GM13976 (cell line): ENCODE data around the gene U2SURP.

Experiments
- DNase-seq: peaks from one replicate; pipeline ENCODE4 v3.0.0; 2012; ENCODE audit warnings: low spot score
- CTCF ChIP-seq: IDR thresholded peaks from 2 replicates; pipeline ENCODE4 v1.5.1; 2012; ENCODE audit warnings: borderline replicate concordance, mild to moderate bottlenecking; ENCODE audit not compliant: insufficient read depth; ENCODE audit errors: extremely low read depth, missing control alignments, control extremely low read depth
- in situ Hi-C: fragments of 300-500 bp; cut with MboI; formaldehyde crosslinking; loops from one replicate; pipeline ENCODE4 v1.12.0; 2022; ENCODE audit warnings: low sequenced_read_pairs, mixed read lengths, inconsistent platforms; ENCODE audit not compliant: unreplicated experiment

U2SURP gene

GRCh38 chr3:143078883-143079282 lies 77.5 kb downstream of the U2SURP start:
- in situ Hi-C loops, result no loop called here

GRCh38 chr3:143080196-143080595 lies 78.8 kb downstream of the U2SURP start:
- no peak for TF ChIP-seq CTCF
- DNase-seq, result no peak
- in situ Hi-C loops, result no loop called here

More at GRCh38 chr3:143078883-143079282, 77.5 kb downstream of the U2SURP start:
- no peak for DNase-seq
- no peak for TF ChIP-seq CTCF

- in situ Hi-C loops, result no loop called here
- no peak for TF ChIP-seq CTCF
- no peak for DNase-seq
Measured at GRCh38 chr3:143081365-143081764, 80.0 kb downstream of the U2SURP start.

GRCh38 chr3:143081844-143082778 lies 80.7 kb downstream of the U2SURP start:
- DNase-seq, result peak; percentile 57
- in situ Hi-C loops, result no loop called here
- no peak for TF ChIP-seq CTCF

- TF ChIP-seq CTCF, result no peak
- no peak for DNase-seq
- in situ Hi-C loops, result no loop called here
Measured at GRCh38 chr3:143083781-143084180, 82.4 kb downstream of the U2SURP start.

- peak; percentile 71 for DNase-seq
- in situ Hi-C loops, result no loop called here
- TF ChIP-seq CTCF, result no peak
Measured at GRCh38 chr3:143084856-143085731, 83.7 kb downstream of the U2SURP start.
